ENCODE measurements around the gene MLXIP. TPM values are rescaled to one million over a fixed set of nuclear protein-coding genes. Genes with fewer than 3 reads are reported as not detected.

The MLXIP gene
- total and polyA plus RNA-seq, 2 of the 13 experiments (the other 11 are each of a cell fraction or from before 2014, with no cell fraction given): 5.3 to 6.7 TPM

DNA sequence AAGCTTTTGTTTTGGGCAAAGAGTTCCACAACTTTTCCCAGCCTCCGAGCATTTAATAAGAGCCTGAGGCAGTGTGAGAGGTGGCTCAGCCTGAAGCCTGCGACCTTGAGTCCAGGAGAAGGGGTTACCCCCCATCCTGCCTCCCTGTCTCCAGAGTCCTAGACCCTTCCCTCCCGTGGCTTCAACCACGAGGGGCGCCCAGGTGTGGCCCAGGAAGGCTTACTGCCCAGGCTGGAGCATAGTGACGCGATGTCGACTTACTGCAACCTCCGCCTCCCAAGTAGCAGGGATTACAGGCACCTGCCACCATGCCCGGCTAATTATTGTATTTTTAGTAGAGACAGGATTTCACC is 105.0 kb downstream of the MLXIP start (continued):
- TF ChIP-seq, protein P1, sequence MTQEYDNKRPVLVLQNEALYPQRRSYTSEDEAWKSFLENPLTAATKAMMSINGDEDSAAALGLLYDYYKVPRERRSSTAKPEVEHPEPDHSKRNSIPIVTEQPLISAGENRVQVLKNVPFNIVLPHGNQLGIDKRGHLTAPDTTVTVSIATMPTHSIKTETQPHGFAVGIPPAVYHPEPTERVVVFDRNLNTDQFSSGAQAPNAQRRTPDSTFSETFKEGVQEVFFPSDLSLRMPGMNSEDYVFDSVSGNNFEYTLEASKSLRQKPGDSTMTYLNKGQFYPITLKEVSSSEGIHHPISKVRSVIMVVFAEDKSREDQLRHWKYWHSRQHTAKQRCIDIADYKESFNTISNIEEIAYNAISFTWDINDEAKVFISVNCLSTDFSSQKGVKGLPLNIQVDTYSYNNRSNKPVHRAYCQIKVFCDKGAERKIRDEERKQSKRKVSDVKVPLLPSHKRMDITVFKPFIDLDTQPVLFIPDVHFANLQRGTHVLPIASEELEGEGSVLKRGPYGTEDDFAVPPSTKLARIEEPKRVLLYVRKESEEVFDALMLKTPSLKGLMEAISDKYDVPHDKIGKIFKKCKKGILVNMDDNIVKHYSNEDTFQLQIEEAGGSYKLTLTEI (CRISPR knock-in tag; conservative IDR thresholded peaks at IDR 0.05): no peak
- TF ChIP-seq, protein P2, sequence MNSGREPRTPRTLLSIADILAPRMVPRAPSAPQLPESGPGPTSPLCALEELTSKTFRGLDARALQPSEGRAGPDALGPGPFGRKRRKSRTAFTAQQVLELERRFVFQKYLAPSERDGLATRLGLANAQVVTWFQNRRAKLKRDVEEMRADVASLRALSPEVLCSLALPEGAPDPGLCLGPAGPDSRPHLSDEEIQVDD (CRISPR knock-in tag; IDR thresholded peaks at IDR 0.05; ENCODE audit: borderline replicate concordance): no peak
- TF ChIP-seq, protein P3, sequence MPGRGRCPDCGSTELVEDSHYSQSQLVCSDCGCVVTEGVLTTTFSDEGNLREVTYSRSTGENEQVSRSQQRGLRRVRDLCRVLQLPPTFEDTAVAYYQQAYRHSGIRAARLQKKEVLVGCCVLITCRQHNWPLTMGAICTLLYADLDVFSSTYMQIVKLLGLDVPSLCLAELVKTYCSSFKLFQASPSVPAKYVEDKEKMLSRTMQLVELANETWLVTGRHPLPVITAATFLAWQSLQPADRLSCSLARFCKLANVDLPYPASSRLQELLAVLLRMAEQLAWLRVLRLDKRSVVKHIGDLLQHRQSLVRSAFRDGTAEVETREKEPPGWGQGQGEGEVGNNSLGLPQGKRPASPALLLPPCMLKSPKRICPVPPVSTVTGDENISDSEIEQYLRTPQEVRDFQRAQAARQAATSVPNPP (CRISPR knock-in tag; IDR thresholded peaks at IDR 0.05): no peak
- TF ChIP-seq THAP11 (CRISPR knock-in tag; IDR thresholded peaks at IDR 0.05) (no peak), POLR2AphosphoS2 (IDR thresholded peaks at IDR 0.05; ENCODE audit: low read depth, low read length) (no peak), XRCC5 (optimal IDR thresholded peaks at IDR 0.05; ENCODE audit: low read length) (no peak), ZNF839 (CRISPR knock-in tag; IDR thresholded peaks at IDR 0.05; ENCODE audit: borderline replicate concordance) (no peak)
- TF ChIP-seq, protein P4, sequence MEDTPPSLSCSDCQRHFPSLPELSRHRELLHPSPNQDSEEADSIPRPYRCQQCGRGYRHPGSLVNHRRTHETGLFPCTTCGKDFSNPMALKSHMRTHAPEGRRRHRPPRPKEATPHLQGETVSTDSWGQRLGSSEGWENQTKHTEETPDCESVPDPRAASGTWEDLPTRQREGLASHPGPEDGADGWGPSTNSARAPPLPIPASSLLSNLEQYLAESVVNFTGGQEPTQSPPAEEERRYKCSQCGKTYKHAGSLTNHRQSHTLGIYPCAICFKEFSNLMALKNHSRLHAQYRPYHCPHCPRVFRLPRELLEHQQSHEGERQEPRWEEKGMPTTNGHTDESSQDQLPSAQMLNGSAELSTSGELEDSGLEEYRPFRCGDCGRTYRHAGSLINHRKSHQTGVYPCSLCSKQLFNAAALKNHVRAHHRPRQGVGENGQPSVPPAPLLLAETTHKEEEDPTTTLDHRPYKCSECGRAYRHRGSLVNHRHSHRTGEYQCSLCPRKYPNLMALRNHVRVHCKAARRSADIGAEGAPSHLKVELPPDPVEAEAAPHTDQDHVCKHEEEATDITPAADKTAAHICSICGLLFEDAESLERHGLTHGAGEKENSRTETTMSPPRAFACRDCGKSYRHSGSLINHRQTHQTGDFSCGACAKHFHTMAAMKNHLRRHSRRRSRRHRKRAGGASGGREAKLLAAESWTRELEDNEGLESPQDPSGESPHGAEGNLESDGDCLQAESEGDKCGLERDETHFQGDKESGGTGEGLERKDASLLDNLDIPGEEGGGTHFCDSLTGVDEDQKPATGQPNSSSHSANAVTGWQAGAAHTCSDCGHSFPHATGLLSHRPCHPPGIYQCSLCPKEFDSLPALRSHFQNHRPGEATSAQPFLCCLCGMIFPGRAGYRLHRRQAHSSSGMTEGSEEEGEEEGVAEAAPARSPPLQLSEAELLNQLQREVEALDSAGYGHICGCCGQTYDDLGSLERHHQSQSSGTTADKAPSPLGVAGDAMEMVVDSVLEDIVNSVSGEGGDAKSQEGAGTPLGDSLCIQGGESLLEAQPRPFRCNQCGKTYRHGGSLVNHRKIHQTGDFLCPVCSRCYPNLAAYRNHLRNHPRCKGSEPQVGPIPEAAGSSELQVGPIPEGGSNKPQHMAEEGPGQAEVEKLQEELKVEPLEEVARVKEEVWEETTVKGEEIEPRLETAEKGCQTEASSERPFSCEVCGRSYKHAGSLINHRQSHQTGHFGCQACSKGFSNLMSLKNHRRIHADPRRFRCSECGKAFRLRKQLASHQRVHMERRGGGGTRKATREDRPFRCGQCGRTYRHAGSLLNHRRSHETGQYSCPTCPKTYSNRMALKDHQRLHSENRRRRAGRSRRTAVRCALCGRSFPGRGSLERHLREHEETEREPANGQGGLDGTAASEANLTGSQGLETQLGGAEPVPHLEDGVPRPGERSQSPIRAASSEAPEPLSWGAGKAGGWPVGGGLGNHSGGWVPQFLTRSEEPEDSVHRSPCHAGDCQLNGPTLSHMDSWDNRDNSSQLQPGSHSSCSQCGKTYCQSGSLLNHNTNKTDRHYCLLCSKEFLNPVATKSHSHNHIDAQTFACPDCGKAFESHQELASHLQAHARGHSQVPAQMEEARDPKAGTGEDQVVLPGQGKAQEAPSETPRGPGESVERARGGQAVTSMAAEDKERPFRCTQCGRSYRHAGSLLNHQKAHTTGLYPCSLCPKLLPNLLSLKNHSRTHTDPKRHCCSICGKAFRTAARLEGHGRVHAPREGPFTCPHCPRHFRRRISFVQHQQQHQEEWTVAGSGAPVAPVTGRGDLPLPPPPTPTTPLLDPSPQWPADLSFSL (CRISPR knock-in tag; IDR thresholded peaks at IDR 0.05): no peak
- TF ChIP-seq, protein P5, sequence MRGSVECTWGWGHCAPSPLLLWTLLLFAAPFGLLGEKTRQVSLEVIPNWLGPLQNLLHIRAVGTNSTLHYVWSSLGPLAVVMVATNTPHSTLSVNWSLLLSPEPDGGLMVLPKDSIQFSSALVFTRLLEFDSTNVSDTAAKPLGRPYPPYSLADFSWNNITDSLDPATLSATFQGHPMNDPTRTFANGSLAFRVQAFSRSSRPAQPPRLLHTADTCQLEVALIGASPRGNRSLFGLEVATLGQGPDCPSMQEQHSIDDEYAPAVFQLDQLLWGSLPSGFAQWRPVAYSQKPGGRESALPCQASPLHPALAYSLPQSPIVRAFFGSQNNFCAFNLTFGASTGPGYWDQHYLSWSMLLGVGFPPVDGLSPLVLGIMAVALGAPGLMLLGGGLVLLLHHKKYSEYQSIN (CRISPR knock-in tag; IDR thresholded peaks at IDR 0.05; ENCODE audit: borderline replicate concordance): no peak
